Measurements from ENCODE around the gene ZWILCH.
"Not testable (repeated sequence)": the region's sequence is repeated elsewhere in the genome, so short reads cannot be mapped to it uniquely, and the experiment has no call there.

ZWILCH gene

DNA sequence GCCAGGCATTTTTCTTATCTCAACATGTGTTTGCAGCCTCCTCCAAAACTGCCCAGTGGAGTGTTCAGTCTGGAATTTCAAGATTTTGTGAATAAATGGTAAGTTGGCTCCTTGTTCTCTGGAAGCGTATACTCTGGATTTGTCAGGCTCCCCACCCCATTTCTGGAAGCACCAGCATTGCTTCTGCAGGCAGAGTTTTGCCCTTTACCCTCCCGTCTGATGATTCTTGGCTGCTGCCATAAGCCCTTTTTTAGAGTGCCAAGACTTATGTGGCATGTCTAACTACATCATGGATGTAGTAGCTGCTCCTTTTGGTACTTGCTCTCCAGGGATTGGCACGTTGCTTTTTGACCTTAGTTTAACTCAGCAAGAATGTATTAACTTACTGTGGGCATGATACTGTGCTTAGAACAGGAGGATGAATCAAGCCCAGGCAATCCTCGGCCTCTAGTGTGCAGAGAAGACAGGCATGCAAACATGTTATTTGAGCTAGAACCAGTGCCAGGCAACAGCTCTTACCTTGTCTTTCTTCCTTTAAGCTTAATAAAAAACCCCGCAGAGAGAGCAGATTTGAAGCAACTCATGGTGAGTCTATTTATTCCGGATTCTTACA lies 15.8 kb upstream of the ZWILCH start:
- no peak for DNase-seq

DNA sequence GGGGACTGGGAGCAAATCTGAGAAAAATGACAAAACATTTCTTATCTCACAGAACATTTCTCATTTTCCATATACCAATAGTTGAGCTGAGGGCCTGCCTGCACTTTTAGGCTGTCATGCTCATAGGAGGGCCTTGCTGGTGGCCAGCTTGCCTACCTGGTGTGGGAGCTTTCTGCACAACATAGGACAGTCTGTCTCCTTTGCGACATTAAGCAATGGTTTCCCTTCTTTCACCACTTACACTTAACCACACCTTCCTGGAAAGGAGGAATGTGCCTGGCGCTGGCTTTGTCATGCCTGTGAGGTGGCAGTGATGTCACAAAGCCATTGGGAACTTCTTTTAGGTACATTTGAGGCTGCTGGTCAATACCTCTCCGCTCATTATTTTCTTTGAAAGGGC lies 13.3 kb upstream of the ZWILCH start:
- no peak for DNase-seq

- DNase-seq, result no peak
Measured at GRCh38 chr15:66494262-66494661, 10.9 kb upstream of the ZWILCH start.

- peak; percentile 54 for DNase-seq
Measured at GRCh38 chr15:66496951-66497501, 8.1 kb upstream of the ZWILCH start.

DNA sequence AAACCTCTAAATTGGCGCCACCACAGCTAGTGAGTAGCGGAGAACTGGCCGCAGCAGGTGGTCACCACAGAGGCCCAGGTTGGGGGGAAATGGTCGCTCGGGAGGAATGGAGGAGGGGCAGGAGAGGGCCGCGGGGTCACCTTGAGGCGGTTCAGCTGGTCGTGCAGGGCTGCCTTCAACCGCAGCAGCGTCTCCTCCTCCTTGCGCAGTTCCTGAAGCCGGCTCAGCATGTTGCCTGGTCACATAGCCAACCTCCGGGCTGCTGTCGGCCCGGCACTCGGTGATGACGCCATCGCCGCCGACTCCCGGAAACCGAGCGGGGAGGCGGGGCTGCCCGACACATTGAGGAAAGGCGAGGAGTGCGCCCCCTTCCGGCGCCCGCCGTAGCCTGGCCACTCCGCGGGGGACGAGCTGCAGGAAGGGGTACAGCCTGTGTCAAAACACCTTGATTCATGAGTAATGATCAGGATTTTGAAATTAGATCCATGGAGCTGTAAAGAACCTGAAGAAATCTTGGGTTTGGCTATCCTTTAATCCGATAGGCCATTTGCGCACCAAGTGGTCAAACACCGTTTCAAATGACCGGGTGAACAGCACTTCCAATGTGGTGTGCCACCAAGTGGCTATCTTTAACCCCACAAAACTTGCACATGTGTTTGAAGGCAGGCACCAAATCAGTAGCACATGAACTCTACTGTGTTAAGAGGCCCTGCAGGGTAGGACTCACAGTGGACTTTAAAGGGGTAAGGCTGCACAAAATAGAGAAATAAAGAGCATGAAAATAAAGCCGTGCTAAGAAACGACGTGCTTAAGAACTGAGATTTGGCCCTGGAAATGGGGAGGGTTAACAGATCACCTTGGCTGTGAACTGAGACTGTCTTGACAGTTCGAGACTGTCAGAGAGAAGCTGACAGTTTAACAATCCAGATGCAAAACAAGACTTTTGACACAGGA lies 7.3 kb upstream of the ZWILCH start, which contains the start of gene SNAPC5:
SNAPC5 (minus strand) TSS at position 261 of the 954 bp plus-strand sequence; CDS start at position 230, 31 bp downstream.
- DNase-seq, result peak; percentile 97

GRCh38 chr15:66498501-66499386 lies 6.4 kb upstream of the ZWILCH start:
- peak; percentile 58 for DNase-seq

GRCh38 chr15:66500346-66500745 lies 4.8 kb upstream of the ZWILCH start:
- not testable (repeated sequence) for DNase-seq

DNA sequence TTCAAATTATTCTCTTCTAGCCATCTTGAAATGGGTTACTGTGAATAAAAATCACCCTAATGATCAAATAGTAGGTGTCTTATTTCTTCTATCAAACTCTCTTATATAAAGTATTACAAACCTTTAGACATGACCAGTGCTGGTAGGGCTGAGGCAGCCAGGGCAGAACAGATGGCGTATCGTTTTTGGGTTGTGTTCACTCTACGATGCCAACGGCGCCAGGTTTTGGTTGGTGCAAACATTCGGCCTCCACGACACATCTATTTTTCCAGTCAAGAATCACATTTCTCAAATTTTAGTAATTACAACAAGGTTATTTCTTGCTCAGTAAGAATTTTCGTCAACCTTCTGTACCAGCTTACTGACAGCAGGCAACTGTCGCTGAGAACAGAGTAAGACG lies 2.6 kb upstream of the ZWILCH start:
- DNase-seq, result no peak

DNA sequence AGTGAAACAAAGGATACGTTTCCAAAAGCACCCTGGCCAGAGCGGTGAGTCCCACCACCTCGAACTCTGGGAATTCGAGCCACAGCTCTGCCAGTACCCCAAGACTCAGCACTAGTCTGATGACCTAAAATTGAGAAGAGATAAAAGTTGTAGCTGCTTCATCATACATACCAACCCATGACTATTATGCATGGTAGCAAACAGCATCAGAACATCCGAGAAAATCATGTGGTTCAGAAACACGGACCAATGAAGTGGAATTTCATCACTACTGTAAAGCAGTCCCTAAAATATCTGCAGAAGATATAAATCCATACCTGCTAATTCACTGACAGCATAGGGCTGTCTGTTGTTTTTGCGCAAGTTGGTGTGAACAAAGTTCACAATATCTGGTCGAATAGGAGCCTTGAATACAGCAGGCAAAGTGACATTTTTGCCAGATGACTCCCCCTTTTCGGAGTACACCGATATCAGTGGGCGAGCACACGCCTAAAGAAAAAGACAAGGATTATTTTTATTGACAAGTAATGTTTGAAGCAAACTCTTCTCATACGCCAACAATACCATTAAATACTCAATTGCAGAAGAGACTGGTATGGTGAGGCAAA lies 2.0 kb upstream of the ZWILCH start:
- DNase-seq, result not testable (repeated sequence)

DNA sequence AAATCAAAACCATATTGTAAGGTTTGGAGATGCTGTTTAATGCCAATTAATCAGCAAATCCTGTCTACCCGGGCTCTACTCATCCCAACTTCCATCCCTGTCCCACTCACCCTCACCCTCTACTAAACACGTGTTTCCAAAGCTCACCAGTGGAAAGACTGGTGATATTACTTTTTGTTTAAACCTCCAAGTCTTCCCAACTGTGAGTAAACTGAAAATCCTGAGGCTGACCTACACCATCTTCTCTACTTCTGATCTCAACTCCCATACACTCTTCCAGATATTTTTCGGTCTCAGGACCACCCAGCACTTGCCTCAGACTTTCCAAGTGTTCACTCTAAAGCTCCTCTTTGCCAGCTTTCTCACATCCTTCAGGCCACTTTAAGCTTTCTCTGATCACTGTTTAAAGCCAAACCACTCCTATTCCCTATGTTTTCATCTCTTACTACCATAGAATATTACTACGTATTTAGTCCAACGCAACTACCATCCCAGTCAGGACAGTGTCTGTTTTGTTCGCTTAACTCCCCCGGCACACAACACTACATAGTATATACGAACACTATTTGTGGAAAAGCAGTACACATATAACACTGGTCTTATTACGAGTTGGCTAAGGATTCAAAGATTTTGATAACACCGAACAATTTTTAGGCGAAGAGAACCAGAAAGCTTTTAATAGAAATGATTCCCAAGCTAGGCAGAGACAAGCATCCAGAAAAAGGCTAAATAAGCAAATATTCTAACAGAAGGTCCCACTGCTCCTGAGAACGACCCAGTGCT lies 1.2 kb upstream of the ZWILCH start:
- DNase-seq, result peak; percentile 45

GRCh38 chr15:66505430-66505811 lies 295 bp downstream of the ZWILCH start:
- DNase-seq, result no peak

GRCh38 chr15:66505818-66506217 lies 692 bp downstream of the ZWILCH start:
- peak; percentile 41 for DNase-seq

DNA sequence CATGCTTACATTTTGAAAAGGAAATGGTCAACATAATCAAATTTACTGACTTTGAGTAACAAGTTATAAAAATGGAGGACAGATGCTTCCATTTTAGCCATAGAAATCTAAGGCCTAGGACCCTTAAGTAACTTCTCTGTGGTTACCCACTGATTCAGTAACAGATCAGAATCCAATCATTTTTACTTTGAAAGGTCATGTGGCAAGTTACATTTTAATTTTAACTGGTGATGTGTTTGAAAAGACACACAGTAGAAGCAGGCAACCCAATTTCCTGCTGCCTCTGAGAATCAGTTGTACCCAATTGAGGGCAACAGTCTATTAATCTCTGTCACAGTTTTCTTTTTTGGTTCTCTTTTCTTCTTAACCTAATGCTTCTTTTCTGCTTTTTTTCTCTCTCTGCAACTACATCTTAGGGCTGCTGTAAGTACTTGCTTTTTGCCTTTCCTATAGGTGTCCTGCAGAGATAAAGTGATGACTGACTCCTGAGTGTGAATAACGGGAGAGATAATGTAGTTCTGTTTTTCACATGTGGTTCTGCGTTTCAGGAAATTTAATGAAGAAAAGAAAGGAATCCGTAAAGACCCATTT lies 3.3 kb downstream of the ZWILCH start:
- DNase-seq, result no peak

DNA sequence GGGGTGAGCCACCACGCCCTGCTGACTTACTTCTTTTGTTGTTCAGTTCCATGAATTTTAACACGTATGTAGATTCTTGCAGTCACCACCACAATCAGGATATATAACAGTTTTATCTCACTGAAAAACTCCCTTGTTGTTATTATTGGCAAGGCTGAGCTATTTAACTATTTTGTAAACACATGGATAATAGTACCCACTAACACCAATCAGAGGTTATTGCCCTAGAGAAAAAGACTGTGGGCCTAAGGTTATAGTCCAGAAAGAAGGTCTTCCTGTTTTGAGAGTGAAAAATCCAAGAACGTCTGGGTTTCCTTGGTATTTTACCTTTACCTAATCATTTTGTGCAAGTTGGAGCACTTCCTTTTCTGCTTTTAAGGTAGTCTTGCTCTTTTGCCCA lies 9.5 kb downstream of the ZWILCH start:
- DNase-seq, result no peak

GRCh38 chr15:66515901-66516322 lies 10.8 kb downstream of the ZWILCH start:
- DNase-seq, result no peak

DNA sequence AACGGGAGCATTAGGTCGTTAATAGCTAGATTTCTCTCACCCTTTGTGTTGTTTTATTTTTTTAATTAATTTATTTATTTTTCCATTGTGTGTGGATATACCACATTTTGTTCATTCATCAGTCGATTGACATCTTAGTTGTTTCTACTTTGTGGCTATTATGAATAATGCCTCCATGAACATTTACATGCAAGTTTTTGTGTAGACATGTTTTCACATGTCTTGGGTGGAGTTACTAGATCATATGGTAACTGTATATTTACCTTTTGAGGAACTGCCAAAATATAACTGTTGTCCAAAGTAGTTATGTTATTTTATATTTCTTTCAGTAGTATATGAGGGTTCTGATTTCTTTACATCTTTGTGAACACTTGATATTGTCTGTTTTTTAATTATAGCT lies 18.8 kb downstream of the ZWILCH start:
- no peak for DNase-seq

- DNase-seq, result no peak
Measured at GRCh38 chr15:66524838-66525237, 19.7 kb downstream of the ZWILCH start.

GRCh38 chr15:66535056-66535455 lies 29.9 kb downstream of the ZWILCH start:
- DNase-seq, result no peak

DNA sequence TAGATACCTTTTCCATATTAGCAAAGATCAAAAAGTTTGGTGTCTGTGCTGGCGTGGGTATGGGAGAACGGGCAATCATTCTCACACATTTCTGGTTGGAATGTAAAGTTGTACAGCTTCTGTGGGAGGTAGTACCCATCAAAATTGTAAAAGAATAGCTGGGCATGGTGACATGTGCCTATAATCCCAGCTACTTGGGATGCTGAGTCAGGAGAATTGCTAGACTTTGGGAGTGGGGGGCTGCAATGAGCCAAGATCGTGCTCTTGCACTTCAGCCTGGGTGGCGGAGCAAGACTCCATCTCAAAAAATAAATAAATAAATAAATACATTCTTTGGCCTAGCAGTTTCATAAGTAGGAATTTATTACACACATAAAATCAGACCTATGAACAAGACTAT lies 37.8 kb downstream of the ZWILCH start:
- DNase-seq, result no peak

DNA sequence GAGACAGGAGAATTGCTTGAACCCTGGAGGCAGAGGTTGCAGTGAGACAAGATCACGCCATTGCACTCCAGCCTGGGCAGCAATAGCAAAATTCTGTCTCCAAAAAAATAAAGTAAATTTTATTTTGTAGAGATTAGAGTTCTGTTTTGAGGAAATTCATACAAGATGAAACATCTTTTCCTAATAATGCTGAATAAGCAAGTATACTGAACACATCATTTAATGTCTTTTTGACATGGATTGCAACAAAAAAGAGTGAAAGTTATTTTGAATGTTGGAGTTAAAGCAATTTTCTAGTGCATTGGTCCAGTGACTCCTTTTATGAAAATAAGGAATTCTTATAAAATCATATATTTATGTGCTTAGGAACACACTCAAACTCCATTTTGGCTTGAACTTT lies 40.1 kb downstream of the ZWILCH start:
- DNase-seq, result no peak

DNA sequence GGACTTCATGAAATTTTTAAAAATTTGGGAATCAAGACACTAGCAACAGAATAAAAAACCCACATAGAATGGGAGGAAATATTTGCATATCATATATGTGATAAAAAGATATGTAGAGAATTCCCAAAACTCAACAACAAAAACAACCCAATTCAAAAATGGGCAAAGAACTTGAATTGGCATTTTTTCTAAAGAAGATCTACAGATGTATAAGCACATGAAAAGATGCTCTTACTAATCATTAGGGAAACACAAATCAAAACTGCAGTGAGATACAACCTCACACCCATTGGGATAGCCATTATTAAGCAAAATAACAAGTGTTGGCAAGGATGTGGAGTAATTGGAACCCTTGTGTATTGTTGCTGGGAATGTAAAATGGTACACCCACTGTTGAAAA lies 50.6 kb downstream of the ZWILCH start:
- DNase-seq, result no peak

Data from NCI-H82 (cell line).